ENCODE data around the gene SLC6A9. TPM values are rescaled to one million over a fixed set of nuclear protein-coding genes. Genes with fewer than 3 reads are reported as not detected.

SLC6A9 gene
- total RNA-seq, 1 donor from 2014 or later: 1.8 TPM

DNA sequence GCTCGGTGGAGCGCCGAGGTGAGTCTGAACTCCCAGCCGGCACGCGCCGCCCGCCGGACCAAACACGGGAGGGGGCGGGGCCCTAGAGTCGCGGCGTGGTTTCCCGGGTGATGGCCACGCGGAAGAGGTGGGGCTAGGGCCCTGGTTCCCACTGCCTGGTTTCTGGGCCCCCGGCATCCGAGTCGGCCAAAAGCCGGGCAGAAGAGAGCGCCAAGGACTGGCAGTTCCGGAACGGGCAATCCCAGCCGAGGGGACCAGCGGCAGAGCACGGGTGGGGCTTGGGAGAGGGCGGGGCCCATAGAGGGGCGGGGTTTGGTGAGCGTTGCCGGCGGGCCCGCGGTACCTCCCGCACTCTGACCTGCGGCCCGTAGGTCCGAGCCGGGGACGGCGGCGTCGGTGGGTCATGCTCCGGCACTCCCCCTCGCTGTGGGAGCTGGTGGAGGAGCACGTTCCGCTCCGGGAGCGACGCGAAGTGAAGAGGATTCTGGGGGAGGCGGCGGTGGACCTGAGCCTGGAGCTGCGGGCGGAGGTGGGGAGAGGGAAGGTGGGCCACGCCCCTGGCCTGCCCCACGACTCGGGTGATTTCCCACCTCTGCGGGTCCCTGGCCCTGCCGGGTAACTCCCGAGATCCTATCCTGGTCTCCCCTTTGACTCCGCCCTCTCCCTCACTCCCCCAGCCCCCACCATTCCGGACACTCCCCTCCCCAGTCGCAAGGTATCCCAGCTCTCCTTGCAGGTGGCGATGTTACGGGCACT, 39.6 kb downstream of the SLC6A9 start, which contains the start of gene CCDC24:
TSS of gene CCDC24 (plus strand) at position 124 of the 756 bp plus-strand sequence. CDS start at position 404, 280 bp downstream.
- intact Hi-C loops (cut with DNase I): no loop called here
- DNase-seq (ENCODE audit: low spot score): peak; percentile 93

- intact Hi-C loops (cut with DNase I): no loop called here
- no peak for DNase-seq (ENCODE audit: low spot score)
Measured at GRCh38 chr1:43991200-43991475, 40.1 kb downstream of the SLC6A9 start.

DNA sequence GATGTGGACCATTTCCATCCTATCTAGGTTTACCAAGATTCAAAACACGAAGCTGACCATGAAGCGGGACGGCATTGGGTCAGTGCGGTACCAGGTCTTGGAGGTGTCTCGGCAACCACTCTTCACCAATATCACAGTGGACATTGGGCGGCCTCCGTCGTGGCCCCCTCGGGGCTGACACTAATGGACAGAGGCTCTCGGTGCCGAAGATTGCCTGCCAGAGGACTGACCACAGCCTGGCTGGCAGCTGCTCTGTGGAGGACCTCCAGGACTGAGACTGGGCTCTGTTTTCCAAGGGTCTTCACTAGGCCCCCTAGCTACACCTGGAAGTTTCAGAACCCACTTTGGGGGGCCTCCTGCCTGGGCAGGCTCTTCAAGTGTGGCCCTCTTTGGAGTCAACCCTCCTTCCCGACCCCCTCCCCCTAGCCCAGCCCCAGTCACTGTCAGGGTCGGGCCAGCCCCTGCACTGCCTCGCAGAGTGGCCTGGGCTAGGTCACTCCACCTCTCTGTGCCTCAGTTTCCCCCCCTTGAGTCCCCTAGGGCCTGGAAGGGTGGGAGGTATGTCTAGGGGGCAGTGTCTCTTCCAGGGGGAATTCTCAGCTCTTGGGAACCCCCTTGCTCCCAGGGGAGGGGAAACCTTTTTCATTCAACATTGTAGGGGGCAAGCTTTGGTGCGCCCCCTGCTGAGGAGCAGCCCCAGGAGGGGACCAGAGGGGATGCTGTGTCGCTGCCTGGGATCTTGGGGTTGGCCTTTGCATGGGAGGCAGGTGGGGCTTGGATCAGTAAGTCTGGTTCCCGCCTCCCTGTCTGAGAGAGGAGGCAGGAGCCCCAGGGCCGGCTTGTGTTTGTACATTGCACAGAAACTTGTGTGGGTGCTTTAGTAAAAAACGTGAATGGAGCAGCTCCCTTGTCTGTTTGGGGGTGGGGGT, 40.7 kb downstream of the SLC6A9 start:
- intact Hi-C loops (cut with DNase I): no loop called here
- no peak for DNase-seq (ENCODE audit: low spot score)

- no peak for DNase-seq (ENCODE audit: low spot score)
- intact Hi-C loops (cut with DNase I): no loop called here
Measured at GRCh38 chr1:43987159-43987902, 43.9 kb downstream of the SLC6A9 start.

GRCh38 chr1:43986712-43987111, 44.5 kb downstream of the SLC6A9 start:
- no peak for DNase-seq (ENCODE audit: low spot score)
- intact Hi-C loops (cut with DNase I): no loop called here

DNA sequence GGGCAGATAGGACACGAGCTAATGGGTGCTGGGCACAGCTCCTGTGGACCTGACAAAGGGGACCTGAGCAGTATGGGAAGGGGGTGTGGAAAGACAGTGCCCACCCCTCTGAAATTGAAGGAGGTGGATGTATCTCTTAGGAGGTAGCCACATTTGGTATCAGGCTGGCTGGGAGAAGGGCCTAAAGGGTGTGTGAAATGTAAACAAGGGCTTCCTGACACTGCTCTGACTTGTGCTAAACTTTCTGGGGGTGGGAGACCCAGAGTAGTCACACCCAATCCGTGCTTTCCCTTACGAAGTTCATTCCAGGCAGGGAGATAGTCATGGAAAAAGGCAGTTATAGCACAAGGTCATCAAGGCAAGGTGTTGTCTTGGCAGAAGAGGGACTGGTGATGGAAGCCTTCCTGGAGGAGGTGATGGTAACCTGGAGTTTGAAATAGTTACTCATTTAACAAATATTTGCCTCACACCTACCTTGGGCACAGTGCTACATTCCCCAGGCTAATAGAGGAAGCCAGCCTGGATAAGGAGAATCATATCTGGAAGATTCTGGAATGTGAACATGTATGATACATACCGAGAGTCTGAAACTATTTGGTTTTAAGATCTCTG, 45.2 kb downstream of the SLC6A9 start:
- no peak for DNase-seq (ENCODE audit: low spot score)
- intact Hi-C loops (cut with DNase I): no loop called here

DNA sequence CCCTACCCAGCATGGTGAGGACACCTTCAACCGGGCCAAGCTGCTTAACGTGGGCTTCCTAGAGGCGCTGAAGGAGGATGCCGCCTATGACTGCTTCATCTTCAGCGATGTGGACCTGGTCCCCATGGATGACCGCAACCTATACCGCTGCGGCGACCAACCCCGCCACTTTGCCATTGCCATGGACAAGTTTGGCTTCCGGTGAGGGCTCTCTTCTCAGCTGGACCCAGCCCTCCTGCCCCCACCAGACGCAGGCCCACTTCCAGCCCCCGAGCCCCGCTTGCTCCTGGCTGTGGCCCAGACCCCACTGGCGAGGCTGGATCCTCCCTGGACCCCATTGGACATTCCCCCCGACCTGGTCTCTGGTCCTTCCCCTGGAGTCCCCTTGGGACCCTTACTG, 46.4 kb downstream of the SLC6A9 start:
- no peak for DNase-seq (ENCODE audit: low spot score)
- intact Hi-C loops (cut with DNase I): no loop called here

- no peak for DNase-seq (ENCODE audit: low spot score)
- intact Hi-C loops (cut with DNase I): no loop called here
Measured at GRCh38 chr1:43983253-43983899, 47.9 kb downstream of the SLC6A9 start.

DNA sequence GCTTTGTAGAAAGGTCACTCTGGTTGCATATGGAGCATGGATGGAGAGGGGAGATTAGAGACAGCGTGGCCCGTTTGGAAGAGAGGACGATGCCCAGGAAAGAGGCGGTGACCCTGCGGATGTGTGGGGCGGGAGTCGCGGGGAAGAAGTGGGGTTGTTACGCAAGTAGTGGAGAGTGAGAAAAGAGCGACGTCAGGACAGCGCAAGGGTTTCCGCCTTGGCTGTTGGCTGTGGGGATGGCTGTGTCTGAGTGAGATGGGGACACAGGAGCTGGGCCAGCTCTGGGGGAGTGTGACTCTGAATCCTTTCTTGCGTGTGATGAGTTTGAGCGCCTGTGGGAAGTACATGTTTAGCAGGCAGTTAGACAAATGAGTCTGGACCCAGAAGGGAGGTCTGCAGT, 48.5 kb downstream of the SLC6A9 start:
- DNase-seq (ENCODE audit: low spot score): no peak
- intact Hi-C loops (cut with DNase I): no loop called here

DNA sequence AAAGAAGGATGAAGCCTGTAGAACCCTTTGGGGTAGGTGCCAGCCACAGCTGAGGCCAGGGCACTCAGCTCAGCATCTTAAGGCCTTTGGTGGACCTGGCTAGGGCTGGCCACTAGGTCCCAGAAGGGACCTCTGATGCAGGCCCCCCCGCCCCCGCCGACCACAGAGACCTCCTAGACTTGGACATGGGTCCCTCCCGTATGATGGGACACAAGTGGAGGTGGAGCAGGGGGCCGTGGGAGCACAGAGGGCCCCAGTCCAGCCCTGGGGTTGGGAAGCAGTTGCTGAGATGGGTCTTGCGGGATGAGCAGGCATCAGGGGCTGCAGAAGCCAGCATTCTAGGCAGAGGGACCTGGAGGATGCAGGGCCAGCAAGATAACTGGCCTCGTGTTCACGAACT, 49.0 kb downstream of the SLC6A9 start:
- intact Hi-C loops (cut with DNase I): no loop called here
- no peak for DNase-seq (ENCODE audit: low spot score)

- intact Hi-C loops (cut with DNase I): no loop called here
- DNase-seq (ENCODE audit: low spot score): no peak
Measured at GRCh38 chr1:43981636-43982035, 49.6 kb downstream of the SLC6A9 start.

DNA sequence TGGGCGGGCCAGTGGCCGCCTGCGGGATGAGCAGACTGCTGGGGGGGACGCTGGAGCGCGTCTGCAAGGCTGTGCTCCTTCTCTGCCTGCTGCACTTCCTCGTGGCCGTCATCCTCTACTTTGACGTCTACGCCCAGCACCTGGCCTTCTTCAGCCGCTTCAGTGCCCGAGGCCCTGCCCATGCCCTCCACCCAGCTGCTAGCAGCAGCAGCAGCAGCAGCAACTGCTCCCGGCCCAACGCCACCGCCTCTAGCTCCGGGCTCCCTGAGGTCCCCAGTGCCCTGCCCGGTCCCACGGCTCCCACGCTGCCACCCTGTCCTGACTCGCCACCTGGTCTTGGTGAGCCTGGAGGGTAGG, 50.1 kb downstream of the SLC6A9 start:
- DNase-seq (ENCODE audit: low spot score): no peak
- intact Hi-C loops (cut with DNase I): no loop called here

GRCh38 chr1:43980255-43981134, 50.8 kb downstream of the SLC6A9 start:
- DNase-seq (ENCODE audit: low spot score): no peak

GRCh38 chr1:43979528-43980254, 51.6 kb downstream of the SLC6A9 start:
- intact Hi-C loops (cut with DNase I): no loop called here

More at GRCh38 chr1:43980255-43981134, 50.8 kb downstream of the SLC6A9 start:
- intact Hi-C loops (cut with DNase I): no loop called here

DNA sequence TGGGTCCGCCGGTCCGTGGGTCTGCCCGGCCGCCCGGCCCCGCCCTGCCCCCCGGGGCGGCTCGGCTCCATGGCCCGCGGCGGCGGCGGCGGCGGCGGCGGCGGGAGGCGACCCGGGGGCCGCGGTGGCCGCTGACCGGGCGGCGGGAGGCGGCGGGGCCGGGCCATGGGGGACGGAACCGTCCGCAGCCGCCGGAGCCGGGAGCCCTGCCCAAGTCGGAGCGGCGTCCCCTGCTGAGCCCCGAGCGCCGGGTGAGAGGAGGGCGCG, 52.1 kb downstream of the SLC6A9 start:
- DNase-seq (ENCODE audit: low spot score): no peak
- intact Hi-C loops (cut with DNase I): no loop called here

More at GRCh38 chr1:43979528-43980254, 51.6 kb downstream of the SLC6A9 start:
- DNase-seq (ENCODE audit: low spot score): no peak

GRCh38 chr1:43978551-43979260, 52.6 kb downstream of the SLC6A9 start, which contains the start of gene B4GALT2:
Gene B4GALT2, plus strand, starts transcription at chr1:43979210. Its CDS starts 1,951 bp downstream, at chr1:43981161.
- intact Hi-C loops (cut with DNase I): no loop called here
- no peak for DNase-seq (ENCODE audit: low spot score)

DNA sequence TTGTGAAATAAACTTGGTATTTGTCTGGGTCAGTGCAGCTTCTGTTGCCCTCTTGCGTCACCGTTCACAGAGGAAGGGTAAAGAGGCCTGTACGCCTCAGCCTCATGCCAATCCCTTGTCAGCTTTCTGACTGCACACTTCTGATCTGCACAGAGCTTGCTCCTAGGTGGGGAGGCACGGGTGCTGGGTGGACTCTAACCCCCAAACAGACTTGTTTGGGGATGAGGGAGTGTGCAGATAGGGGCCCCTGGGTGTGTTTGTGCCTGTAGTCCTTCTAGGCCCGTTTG, 53.1 kb downstream of the SLC6A9 start:
- intact Hi-C loops (cut with DNase I): no loop called here
- no peak for DNase-seq (ENCODE audit: low spot score)
